HG03097 (cell line): ENCODE results near the gene OXGR1.
A peak's percentile ranks its signal among the peaks of the same experiment; 100 is the strongest.
"Not testable (repeated sequence)": the region's sequence is repeated elsewhere in the genome, so short reads cannot be mapped to it uniquely, and the experiment has no call there.

Experiments
- ATAC-seq: cut with Tn5 transposase; IDR thresholded peaks from one replicate; pipeline ENCODE4 v1.9.1; 2021; ENCODE audit not compliant: unreplicated experiment, low FRiP score

The OXGR1 gene

DNA sequence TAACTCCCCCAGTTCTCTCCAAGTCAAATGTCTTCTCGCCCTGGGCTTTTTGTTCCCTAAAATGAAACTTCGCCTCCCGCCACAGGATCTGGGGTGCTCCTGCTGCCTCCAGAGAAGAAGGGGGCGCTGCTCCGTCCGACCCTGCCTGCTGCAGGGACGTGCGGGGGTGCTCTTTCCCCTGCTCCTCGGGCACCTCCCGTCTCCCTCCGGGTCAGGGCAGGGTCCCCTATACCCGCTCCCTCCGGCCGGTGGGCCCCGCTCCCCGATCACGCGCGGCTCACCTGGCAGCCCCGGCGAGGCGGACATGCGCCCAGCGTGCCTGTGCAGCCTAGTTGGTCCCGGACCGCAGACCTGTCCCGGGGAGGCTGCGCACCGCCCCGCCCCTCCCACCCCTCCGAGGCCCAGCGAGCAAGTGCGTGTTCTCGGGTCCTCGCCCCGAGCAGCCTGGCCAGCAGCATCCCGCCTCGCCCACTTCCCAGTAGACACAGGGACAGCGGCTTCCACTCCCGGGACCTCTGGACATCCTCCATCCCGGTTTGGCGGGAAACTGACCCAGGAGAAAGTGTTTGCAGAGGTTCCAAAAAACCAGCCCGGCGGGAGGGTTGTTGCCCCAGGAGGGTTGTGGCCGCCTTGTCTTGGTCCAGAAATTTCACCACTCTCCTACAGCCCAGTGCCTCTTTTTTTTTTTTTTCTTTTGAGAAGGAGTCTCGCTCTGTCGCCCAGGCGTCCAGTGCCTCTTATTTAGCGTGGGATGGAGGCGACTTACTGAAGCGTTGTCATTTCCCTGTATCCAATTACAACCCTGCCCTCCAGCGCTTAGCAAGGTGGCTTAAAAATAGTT lies at the start of gene OXGR1:
Gene OXGR1, minus strand, starts transcription at position 460 of the 841 bp plus-strand sequence. CDS start 6,717 bp downstream, outside the sequence.
- ATAC-seq, result no peak

DNA sequence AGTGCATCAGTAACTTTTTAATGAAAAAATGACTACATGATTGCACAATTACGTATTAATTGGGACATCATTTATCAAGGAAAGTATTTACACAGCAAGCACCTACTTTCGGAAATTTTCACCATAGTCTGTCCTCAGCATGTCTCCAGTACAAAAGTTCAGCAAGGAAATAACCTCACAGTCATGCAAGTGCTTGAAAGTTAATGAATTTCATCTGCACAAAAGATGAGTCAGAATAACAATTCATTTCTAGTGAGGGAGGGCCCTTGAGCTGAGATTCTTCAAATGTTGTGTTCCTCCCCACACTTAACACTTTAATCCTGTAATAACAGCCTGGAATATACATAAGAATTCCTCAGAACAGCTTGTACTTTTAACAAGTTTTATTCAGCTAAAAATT lies 49.0 kb upstream of the OXGR1 start:
- no peak for ATAC-seq

DNA sequence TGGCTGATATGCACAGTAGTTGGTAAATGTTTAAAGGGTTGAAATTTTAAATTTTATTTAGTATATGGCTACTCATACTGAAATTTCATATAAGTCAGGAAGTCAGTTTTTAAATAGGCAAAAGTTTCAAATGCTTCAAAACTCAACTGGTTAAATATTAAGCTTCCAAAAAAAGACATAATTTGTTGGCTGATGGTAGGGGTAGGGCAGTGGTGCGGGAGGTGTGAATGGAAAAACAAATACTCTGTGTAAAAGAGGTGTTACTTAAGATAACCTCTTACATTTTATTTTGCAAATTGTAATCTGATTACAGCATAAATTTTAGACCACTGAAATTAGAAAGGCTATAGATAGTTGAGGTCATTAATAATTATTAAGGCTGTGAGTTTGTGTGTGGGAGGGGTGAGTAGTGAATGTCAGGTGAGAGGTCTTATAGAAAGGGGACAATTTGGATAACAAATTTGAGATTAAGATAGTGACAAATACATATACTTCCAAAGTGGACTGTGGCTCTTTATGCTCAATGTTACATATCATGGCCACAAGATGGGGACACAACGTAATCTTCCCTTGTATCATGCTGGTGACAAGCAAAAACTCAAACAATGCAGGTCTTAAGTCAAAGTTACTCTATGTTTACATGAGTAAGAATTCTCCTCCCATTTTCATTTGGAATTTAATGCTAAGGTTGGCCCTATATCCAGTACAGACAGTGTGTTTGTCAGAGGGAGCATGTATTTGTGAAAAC lies 36.6 kb upstream of the OXGR1 start:
- no peak for ATAC-seq

DNA sequence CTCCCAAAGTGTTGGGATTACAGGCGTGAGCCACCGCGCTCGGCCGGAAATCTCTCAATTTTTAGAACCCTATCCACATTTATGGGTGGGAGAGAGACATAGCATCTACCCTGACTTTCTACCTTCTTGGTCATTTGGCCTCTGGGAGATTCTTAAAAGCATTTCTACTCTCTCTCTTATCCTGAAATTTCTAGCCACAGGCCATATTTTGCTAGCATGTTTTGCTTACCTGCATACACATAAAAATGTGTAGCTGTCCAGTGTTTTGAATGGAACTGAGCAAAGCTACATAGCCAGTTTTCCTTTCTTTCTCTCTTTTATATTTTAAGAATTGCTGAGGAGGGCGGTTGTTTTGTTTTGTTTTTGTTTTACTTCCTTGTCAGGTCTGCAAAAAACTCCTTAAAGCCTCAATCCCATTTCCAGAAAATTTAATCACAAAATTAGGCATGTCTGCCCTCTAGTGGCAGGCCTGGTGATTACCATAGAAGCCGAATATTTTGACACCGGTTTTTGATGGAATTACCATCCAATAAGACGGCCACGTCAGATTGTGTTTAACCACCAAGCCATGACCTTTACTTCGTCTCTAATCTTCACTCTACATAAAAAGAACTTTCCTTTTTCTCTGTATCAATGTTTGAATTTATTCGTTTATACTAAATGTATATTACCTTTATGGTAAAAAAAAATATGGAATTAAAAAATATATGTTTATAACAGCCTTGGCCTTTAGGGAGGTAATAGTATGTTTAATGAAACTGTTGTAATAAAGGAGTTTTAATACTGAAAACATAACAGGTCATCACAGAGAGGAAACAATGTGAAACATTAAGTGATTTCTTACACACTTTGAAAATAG lies 34.4 kb upstream of the OXGR1 start:
- no peak for ATAC-seq

DNA sequence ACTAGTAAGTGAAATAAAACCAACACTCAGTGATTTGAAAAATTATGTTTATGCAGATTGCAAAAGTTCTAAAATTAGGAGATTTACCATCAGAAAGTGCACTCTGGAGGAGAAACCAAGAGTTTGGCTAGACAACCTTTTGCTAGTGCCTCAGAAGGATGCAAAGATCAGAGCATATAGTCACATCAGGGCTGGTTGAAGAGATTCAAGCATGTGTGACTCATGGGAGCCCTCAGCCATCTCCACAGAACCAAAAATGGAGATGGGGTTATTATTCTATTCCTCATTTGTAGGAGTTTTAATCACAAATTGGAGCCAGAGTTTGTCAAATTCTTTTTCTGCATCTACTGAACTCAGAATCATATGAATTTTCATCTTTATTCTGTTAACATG lies 32.9 kb upstream of the OXGR1 start:
- no peak for ATAC-seq

DNA sequence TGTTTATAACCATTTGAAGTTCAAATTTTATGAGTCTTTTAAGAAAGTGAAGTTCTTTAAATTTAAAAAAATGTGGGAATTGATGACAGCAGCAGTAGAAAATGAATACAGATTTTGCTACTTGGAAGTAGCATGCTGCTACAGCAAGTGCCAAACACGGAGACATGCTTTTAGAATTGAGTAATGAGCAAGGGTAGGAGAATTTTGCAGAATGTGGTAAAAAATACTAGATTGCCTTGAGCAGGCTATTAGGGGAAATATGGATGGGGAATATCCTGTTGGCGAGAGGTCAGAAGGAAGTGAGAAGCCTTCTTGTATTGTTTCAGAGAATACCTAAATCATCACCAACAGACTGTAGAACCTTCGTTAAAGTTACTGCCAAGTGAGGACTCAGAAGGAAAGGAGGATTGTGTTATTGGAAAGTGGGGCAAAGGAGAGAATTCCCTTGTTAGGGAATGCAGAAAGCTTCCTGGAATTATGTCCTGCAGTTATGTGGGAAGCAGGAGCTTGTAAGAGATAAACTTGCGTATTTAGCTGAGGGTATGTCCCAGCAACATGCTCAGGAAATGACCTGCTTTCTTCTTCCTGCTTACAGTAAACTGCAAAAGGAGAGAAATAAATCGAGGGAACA lies 32.4 kb upstream of the OXGR1 start:
- no peak for ATAC-seq

DNA sequence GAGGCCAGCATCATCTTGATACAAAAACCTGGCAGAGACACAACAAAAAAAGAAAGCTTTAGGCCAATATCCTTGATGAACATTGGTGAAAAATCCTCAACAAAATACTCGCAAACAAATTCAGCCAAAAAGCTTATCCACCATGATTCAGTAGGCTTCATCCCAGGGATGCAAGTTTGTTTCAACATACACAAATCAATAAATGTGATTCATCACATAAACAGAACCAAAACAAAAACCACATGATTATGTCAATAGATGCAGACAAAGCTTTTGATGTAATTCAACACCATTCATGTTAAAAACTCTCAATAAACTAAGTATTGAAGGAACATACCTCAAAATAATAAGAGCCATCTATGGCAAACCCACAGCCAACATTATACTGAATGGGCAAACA lies 29.5 kb upstream of the OXGR1 start:
- ATAC-seq, result not testable (repeated sequence)

DNA sequence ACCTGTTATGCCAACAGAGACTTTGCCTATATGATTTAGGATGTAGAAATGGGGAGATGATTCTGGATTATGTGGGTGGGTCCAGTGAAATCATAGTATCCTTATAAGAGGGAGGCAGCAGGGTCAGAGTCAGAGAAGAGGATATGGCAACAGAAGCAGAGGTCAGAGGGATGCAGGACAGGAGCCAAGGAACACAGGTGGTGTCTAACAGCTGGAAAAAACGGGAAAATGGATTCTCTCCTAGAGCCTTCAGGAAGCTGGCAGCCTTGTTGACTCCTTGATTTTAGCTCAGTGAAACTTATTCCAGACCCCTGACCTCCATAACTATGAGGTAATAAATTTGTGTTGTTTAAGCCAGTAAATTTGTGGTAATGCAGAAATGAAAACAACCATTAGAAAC lies 28.8 kb upstream of the OXGR1 start:
- ATAC-seq, result no peak

DNA sequence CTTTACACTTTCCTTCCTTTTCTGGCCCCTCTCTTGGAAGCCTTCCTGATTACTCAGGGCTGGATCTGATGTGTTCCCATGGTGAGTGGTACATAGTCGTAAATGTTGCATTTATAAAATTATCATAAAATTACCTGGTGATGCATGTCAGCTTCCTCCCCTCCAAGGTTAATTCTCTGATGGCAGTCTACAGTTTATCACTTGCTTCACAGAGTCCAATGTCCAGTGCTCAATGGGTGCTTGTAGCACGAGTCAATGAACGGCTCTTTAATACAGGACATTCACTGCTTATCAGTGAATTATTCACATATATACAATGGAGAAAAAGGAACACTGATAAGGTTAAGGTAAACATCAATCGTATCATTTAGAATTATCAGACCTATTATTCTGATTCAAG lies 27.0 kb upstream of the OXGR1 start:
- ATAC-seq, result no peak

DNA sequence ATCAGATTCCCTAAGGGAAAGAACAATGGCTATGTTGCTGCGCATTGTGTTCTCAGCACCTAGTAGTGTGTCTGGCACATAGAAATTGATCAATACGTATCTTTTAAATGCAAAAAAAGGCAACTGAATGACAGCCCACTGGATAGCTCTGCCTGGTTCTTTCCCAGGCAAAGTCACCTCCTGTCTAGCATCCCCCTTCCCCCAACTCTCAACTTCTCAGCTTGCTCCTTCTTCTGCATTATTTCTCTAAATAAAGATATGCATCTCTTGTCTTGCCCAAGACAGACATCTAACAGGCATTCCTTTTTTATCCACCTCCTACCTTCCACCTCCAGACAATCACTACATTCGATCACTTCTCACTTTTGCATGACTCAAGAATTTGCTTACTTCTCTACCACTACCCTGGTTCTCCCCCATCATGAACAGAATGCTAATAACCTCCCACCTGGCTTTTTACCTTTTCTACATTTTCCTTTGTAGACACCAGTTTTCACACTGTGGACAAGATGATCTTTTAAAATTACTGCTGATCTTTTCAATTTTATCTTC lies 26.5 kb upstream of the OXGR1 start:
- no peak for ATAC-seq

DNA sequence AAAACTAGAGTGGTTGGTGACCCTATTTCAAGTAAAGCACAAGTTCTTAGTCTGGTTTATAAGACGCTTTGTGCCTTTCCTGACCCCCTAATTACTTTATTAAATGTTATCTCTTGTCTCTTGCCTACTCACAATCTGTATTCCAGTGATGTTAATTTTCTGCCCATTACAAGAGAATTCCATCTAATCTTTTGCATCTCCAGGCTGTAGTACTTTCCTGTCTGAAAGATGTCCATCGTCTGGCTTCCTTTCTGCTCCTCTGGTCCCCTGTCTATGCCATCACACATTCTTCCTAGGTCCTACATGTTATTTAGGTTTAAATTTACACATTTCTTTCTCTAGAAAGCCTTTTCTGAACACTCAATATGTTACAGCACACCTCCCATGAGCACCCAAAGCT lies 25.9 kb upstream of the OXGR1 start:
- no peak for ATAC-seq

DNA sequence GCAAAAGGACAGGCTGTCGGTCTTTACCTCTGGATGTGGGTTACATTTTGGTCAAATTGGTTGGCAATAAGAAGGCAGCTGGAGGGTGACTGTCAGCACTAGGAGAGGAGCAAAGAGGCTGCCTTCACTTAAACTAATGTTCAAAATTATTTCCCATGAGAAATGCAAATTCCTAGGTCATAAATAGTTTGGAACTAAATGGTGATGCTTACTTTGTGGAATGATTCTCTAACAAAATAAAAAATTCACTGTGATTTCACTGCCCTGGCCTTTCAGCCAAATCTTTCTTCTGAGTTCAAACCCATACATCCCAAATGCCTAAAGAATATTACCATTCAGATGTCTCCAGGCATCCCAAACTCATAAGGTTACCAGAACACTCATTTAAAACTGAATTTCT lies 25.0 kb upstream of the OXGR1 start:
- ATAC-seq, result no peak

DNA sequence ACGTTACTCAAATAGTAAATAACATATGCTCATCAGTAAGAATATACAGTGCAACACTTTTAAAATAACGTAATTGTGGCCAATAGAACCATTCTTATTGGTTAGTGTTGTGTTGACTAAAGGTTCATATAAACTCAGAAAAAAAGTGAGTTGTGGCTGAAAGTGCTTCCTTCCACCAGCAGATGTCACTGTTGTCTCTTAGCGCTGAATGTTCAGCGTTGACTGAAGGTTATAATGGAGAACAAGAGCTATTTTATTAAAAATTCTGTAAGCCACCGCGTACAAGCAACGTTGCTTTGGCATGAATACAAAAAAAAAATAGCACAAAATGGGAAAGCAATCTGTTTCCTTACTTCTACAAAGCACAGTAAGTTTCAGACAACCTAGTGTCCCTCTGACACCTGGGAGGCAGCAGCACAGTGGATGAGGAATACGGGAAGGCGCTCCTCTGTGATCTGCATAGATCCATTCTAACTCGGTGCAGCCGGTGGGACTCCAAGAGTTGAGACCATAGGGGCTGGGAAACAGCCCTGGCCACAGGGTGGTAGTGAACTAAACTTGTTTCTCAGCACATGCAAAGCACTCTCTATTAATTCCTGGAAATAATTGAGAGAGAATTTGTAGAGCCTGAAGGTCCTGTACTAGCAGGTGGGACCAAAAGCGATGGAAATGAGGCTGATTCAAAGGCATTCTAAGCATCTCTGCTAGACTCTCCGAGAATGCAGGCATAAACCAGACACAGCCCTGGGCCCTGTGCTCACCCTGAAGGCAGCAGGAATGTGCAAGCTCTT lies 23.9 kb upstream of the OXGR1 start:
- ATAC-seq, result peak; percentile 67

DNA sequence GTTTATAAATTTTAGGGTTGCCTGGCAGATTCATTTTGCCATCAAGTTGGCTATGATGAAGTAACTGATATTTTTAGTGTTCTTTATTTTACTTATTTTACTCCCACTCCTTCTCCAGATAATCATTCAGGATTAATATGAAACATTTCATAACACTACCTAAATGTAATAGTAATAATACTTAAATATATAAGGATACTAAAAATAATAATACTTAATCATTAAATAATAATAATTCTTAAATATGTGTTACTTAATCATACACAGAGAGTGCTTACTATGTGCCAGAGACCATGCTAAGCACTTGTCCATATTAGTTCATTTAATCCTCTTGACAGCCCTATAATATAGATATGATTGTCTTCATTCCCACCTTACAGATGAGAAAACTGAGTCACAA lies 23.0 kb upstream of the OXGR1 start:
- no peak for ATAC-seq

DNA sequence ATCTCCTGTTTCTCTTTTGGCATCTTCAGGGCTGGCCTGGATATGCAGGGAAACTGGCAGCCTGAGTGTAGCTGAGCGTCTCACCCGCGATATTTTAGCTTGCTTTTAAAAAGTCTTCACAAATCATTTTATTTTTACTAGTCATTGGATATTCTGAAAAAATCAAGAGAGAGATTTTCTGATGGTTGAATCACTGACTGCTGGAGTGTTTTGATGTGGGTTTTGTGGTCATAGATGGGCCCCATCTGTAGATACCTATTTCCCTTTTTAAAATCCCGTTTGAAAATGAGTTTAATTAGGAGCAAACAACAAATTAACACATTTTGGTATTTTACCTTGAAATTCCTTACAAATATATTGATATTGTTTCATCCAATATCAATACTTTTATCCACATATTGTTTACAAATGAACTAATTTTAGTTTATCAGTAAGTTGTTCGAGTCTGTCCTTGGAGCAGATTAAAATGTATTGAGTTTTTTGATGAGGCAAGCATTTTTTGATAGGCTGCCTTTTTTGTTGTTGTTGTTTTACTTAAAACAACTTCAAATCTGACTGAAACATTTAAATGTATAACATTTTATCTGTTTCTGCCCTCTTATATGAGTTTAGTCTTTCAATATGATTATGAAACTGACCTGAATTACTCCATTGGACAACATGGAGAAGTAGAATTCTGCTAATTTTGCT lies 21.5 kb upstream of the OXGR1 start:
- no peak for ATAC-seq

DNA sequence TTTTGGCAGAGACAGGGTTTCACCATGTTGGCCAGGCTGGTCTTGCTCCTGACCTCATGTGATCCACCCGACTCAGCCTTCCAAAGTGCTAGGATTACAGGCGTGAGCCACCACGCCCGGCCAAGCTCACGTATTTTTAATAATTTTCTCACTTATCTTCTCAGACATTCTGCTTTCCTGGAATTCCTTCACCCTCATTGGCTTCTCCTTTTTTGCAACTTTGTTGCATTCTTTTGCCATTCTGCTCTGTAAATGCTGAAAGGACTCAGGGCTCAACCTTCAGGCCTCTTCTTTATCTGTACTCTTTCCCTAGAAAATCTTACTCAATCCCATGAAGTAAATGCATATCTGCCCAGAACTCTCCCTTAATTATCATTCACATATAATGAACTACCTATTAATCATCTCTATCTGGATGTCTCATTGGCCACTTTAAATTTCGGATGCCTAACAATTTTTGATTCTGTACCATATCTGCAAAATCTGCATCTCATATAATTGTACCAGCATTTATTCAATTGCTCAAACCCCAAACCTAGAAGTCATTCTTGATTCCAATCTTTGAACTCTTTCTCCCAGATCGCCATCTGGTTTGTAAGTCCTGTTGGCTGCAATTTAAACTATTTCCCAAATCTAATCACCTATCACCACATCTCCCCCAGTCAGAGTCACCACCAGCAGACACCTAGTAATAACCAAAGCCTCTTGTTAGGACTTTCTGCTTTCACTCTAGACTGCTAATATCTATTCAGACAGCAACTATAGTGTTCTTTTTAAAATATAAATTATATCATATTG lies 18.2 kb upstream of the OXGR1 start:
- no peak for ATAC-seq

DNA sequence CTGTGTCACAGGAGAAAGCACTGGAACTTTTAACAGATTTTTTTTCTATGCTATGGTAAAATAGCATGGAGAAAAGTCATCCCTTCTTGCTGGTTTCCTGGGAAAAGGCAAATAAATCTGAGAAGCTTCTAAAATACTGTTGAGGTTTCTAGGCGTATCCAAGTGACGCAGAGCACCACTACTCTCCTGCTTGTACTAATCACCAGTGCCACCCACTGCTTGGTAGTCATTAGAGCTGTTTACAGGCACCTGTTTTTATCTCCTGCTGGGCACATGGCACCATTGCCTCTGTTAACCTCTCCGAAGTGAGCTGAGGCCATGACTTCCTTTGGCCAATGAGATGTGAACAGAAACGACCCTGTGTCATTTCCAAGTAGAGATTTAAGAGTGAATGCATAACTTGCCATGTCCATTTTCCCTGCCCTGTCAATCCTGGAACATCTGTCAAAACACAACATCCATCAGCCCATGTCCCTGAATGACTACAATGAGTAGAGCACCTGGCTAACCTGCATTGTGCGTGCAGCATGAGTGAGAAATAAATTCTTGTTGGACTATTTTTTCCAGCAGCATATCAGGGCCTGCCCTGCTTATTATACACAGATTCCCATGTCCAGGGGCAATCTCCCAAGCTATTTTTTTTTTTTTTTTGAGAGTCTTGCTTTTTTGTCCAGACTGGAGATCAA lies 17.3 kb upstream of the OXGR1 start:
- ATAC-seq, result no peak

DNA sequence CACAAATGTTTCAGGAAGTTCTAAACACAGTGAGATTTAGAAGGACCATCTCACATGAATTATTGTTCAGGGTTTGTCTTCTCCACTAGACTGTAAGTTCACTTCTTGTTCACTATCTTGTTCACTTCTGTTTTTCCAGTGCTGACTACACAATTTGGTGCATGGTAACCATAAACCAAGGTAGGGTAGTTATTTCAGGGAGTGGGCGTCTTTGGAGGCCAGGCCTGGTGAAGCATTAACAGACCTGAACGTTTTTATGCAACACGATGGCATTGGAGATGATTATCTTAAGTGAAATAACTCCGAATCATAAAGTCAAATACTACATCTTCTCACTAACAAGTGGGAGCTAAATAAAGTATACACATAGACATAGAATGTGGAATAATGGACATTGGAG lies 14.4 kb upstream of the OXGR1 start:
- no peak for ATAC-seq
